ENCODE results near the gene PTK6.

GRCh38 chr20:63522091-63522868 lies 14.9 kb downstream of the PTK6 start:
- TF ChIP-seq ATF7 (IDR thresholded peaks at IDR 0.05) (no peak), ATF7 (CRISPR knock-in tag; IDR thresholded peaks at IDR 0.05) (no peak), NFIC (IDR thresholded peaks at IDR 0.05; ENCODE audit: low read length) (no peak), NR2C2 (CRISPR knock-in tag; IDR thresholded peaks at IDR 0.05; ENCODE audit: borderline replicate concordance) (no peak), ELF1 (CRISPR knock-in tag; IDR thresholded peaks at IDR 0.05) (no peak), ZNF317 (CRISPR knock-in tag; IDR thresholded peaks at IDR 0.05) (no peak)

All from HepG2 (cell line).